ENCODE data around the gene MZT1.

DNA sequence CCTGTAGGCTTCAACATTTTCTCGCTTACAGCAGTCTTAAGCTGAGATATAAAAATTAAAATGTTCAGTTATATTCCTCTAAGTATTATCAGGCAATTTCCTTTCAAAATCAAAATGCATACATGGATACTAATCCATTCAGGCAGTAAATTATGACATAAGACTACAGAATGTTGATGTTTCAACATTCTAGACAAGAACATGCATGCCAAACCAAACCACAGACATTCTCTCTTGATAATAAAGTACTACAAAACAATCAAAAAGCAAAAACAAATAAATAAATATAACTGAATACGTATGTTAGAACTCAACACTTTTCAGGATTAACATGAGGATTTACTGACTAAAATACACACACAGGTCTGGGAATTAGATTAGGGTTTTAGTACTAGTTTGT lies 46.6 kb upstream of the MZT1 start:
- TF ChIP-seq, protein P1, sequence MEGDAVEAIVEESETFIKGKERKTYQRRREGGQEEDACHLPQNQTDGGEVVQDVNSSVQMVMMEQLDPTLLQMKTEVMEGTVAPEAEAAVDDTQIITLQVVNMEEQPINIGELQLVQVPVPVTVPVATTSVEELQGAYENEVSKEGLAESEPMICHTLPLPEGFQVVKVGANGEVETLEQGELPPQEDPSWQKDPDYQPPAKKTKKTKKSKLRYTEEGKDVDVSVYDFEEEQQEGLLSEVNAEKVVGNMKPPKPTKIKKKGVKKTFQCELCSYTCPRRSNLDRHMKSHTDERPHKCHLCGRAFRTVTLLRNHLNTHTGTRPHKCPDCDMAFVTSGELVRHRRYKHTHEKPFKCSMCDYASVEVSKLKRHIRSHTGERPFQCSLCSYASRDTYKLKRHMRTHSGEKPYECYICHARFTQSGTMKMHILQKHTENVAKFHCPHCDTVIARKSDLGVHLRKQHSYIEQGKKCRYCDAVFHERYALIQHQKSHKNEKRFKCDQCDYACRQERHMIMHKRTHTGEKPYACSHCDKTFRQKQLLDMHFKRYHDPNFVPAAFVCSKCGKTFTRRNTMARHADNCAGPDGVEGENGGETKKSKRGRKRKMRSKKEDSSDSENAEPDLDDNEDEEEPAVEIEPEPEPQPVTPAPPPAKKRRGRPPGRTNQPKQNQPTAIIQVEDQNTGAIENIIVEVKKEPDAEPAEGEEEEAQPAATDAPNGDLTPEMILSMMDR (IDR thresholded peaks at IDR 0.05) = no peak
- TF ChIP-seq POLR2A (IDR thresholded peaks at IDR 0.05) = no peak
